IgD-negative memory B cell (primary cell): Measurements from ENCODE around the gene TAMALIN. TPM values are rescaled to one million over a fixed set of nuclear protein-coding genes. Genes with fewer than 3 reads are reported as not detected.

ENCODE experiments used
- H3K27ac Mint-ChIP-seq, 3 donors: one replicate each; pipeline ENCODE4 v1.8.0; 2020 to 2022; ENCODE audit warnings: mild to moderate bottlenecking in 3 of 3, mixed read lengths in 3 of 3, moderate library complexity in 1 of 3
- H3K27me3 Mint-ChIP-seq: one replicate; pipeline ENCODE4 v1.8.0; 2021; ENCODE audit warnings: mixed read lengths
- H3K36me3 Mint-ChIP-seq: one replicate; pipeline ENCODE4 v1.8.0; 2020; ENCODE audit warnings: mild to moderate bottlenecking, mixed read lengths
- H3K4me1 Mint-ChIP-seq, 3 donors: one replicate each; pipeline ENCODE4 v1.8.0; 2020 to 2022; ENCODE audit warnings: mixed read lengths in 3 of 3, mild to moderate bottlenecking in 1 of 3
- H3K4me3 Mint-ChIP-seq, 4 donors: one replicate each; pipeline ENCODE4 v1.8.0; 2020 to 2022; ENCODE audit warnings: mild to moderate bottlenecking in 4 of 4, mixed read lengths in 4 of 4, moderate library complexity in 3 of 4
- H3K9me3 Mint-ChIP-seq, 3 donors: one replicate each; pipeline ENCODE4 v1.8.0; 2020 to 2021; ENCODE audit warnings: mixed read lengths in 3 of 3, mild to moderate bottlenecking in 1 of 3
- polyA plus RNA-seq: library from polyadenylated mRNA; unstranded; fragments of 300-500 nt; fragmentation: Illumina TruSeq; gene quantifications from one replicate; pipeline ENCODE4 v1.2.3, GENCODE V29; 2021

Gene TAMALIN
- polyA plus RNA-seq, 1 donor from 2014 or later: 6.4 TPM

GRCh38 chr12:52014567-52015530, 8.1 kb downstream of the TAMALIN start:
- Mint-ChIP-seq H3K27ac (peak overlapping the region; percentile 39 to 88 (median 83)), H3K9me3 (no peaks in the 10 kb centered on the region), H3K36me3 (peaks cover 5% of the 10 kb centered on the region), H3K27me3 (no peaks in the 10 kb centered on the region), H3K4me1 (peaks cover 4 to 21% (median 10%) of the 10 kb centered on the region in 3 donors), H3K4me3 (peak overlapping the region in 1 of 4 donors; percentile 69)

DNA sequence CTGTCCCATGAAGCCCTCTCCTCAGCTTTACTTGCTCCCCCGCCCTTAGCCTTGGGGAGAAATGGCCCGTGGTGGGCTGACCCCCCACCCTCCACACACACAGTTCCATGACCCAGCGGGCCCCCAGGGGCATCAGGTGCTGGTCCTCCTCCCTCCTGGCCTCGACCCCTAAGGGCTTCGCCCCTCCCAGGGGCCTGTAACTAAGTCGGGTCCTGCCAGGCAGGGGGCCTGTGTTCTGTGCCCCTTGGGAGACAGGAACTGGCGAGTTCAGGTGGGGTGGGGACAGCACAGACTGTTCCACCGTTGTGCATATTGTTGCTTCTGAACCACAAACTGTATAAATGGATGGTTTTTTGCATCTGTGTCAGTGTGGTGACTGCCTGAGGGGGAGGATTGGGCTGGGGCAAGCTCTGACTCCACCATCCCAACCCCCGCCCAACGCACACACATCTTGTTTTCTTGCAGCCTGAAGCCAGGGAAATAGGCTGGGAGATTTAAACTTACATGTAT, 8.8 kb downstream of the TAMALIN start:
- Mint-ChIP-seq H3K27ac (peak overlapping the region; percentile 77 to 95 (median 80)), H3K4me1 (peaks cover 9 to 28% (median 12%) of the 10 kb centered on the region in 3 donors), H3K9me3 (no peaks in the 10 kb centered on the region), H3K27me3 (no peaks in the 10 kb centered on the region), H3K4me3 (peak overlapping the region in 2 of 4 donors; percentile 45 to 65), H3K36me3 (peaks cover 5% of the 10 kb centered on the region)

DNA sequence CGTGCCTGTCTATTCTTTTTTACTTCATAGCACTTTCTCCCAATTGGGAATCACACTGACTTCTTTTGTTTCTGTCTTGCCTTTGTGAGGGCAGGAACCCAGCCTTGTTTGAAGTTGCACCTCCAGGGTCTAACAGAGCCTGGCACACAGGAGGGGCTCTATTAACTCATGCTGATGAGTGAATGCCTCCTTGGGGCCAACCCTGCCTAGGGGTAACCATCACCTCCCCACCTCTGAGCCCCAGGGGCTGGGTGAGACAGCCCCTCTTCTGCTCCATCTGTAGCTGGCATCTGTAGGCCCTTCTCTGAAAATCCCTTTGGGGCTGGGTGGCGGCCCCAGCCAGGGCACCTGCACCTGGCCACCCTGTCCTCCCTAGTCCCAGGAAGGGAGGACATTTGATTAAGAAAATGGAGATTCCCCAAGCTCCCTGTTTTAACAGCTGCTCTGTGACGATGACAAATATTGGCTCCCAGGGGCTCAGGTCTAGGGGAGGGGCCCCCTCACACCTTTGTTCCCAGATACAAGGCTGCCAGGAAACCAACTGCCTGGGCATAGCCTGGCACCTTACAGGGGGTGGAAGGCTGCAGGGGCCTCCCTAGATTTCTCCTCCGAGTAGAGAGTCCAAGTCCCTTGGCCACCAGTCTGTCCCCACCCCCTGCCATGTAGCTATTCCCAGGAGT, 11.8 kb downstream of the TAMALIN start:
- Mint-ChIP-seq H3K4me3 (peak overlapping the region in 1 of 4 donors; percentile 45), H3K9me3 (no peaks in the 10 kb centered on the region), H3K4me1 (peaks cover 14 to 29% (median 20%) of the 10 kb centered on the region in 3 donors), H3K36me3 (peaks cover 3% of the 10 kb centered on the region), H3K27ac (peak overlapping the region; percentile 16 to 77 (median 63)), H3K27me3 (no peaks in the 10 kb centered on the region)

- peak overlapping the region in 2 of 3 donors; percentile 16 to 93 for H3K27ac Mint-ChIP-seq
- peaks cover 16 to 26% (median 23%) of the 10 kb centered on the region in 3 donors for H3K4me1 Mint-ChIP-seq
- no peaks in the 10 kb centered on the region for H3K9me3 Mint-ChIP-seq
- peak overlapping the region in 1 of 4 donors; percentile 56 for H3K4me3 Mint-ChIP-seq
- no peaks in the 10 kb centered on the region for H3K27me3 Mint-ChIP-seq
- H3K36me3 Mint-ChIP-seq: peaks cover 3% of the 10 kb centered on the region
These were observed 12.5 kb downstream of the TAMALIN start for GRCh38 chr12:52019113-52019770.

DNA sequence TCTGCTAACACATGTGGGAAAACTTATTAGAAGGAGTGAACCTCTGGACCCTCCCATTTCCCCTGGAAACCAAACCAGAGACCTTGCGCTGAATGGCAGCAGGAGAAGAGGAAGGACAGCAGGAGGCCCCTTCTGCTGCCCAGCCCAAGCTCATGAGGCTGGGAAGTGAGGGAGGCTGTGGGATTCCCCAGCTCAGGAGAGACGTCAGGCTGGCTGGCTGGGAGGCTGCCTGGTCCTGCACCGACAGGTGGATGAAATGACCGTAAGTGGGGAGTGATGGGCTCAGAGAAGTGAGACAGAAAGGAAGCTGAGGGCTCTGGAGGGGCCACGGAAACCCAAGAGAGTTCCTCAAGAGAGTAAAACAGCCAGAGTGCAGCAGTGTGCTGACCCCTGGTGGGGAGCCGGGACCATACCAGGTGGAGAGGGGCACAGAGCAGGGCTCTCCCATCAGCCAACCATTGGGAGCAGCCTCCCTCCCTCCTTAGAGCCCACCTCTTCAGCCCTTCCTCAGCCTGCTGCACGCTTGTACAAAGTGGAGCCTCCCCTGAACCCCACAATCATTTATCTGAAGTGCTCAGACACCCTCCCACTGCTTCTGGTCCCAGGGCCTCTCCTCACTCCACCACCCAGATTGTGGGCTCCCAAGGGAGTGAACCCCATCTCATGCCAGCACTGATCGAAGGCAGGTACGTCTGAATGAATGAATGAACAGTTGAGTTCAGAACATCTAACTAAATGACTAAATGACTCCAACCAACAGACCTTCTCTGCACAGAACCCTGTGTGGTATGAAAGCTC, 14.0 kb downstream of the TAMALIN start:
- H3K4me3 Mint-ChIP-seq: peak overlapping the region; percentile 55 to 75 (median 58)
- peak overlapping the region; percentile 80 to 94 (median 93) for H3K27ac Mint-ChIP-seq
- H3K9me3 Mint-ChIP-seq: no peaks in the 10 kb centered on the region
- H3K27me3 Mint-ChIP-seq: no peaks in the 10 kb centered on the region
- H3K4me1 Mint-ChIP-seq: peaks cover 26 to 36% (median 28%) of the 10 kb centered on the region in 3 donors
- peaks cover 3% of the 10 kb centered on the region for H3K36me3 Mint-ChIP-seq

DNA sequence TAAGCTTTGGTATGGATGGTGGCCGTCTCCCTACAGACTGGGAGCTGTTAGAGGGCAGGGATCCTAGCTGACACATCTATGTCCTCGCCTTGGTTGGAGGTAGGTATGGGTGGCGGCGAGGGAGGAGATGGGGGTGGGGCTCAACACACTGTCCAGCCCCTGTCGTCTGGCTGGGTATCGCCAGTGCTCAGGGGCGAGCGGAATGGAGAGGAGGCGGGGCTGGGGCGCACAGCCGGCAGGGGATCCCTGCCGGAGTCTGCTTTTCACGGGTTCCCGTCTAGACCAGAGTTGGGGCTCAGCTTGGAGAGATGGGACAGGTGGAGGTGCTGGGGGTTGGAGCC, 16.1 kb downstream of the TAMALIN start:
- Mint-ChIP-seq H3K27me3 (no peaks in the 10 kb centered on the region), H3K36me3 (no peaks in the 10 kb centered on the region), H3K27ac (peak overlapping the region in 2 of 3 donors; percentile 70 to 92), H3K4me1 (peaks cover 21 to 36% (median 29%) of the 10 kb centered on the region in 3 donors), H3K4me3 (peak overlapping the region; percentile 75 to 86 (median 80)), H3K9me3 (no peaks in the 10 kb centered on the region)

DNA sequence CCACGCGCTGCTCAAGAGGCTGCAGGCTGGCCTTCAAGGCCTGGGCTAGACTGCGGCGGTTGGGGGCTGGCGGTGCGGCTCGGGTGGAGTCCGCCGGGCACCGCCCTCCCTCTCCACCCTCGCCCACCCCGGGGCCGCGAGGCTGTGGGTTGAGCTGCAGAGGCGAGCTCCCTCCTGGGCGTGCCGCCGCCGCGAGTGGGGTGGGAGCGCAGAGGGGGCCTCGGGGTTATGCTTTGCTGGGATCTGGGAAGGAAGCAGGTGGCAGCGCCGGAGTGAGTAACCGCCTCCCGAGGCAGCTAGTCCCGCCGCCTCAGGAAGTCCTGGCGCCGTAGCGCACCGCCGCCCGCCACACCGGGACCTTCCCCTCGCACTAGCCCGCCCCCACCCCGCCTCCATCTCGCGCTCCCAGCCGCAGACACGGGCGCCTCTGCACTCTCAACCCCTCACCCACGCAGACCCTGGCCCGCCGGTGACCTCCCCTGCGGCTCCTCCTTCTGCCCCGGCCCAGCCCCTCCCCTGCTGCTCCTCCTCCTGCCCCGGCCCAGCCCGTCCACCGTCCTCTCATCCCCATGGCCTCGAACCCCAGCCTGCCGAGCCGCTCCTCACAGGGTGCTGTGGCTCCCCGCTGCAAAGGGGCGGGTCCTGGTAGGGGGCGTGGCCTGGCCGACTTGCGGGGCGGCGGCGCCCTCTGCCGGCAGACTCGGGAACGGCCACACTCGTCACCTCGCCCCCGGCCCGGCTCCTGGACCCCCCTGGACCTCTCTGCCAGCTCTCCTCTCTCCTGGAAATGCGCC, 16.6 kb downstream of the TAMALIN start:
- H3K27ac Mint-ChIP-seq: peak overlapping the region in 2 of 3 donors; percentile 70 to 92
- peak overlapping the region; percentile 78 to 93 (median 86) for H3K4me3 Mint-ChIP-seq
- no peaks in the 10 kb centered on the region for H3K36me3 Mint-ChIP-seq
- peaks cover 21 to 36% (median 29%) of the 10 kb centered on the region in 3 donors for H3K4me1 Mint-ChIP-seq
- no peaks in the 10 kb centered on the region for H3K9me3 Mint-ChIP-seq
- H3K27me3 Mint-ChIP-seq: no peaks in the 10 kb centered on the region

GRCh38 chr12:52023976-52024688, 17.4 kb downstream of the TAMALIN start:
- Mint-ChIP-seq H3K4me1 (peaks cover 21 to 33% (median 29%) of the 10 kb centered on the region in 3 donors), H3K27me3 (no peaks in the 10 kb centered on the region), H3K9me3 (no peaks in the 10 kb centered on the region), H3K4me3 (peak overlapping the region; percentile 78 to 93 (median 86)), H3K27ac (peak overlapping the region in 2 of 3 donors; percentile 70 to 92), H3K36me3 (no peaks in the 10 kb centered on the region)

GRCh38 chr12:52024845-52025230, 18.1 kb downstream of the TAMALIN start:
- H3K36me3 Mint-ChIP-seq: no peaks in the 10 kb centered on the region
- H3K4me3 Mint-ChIP-seq: peak overlapping the region in 2 of 4 donors; percentile 82 to 96
- H3K27me3 Mint-ChIP-seq: no peaks in the 10 kb centered on the region
- H3K4me1 Mint-ChIP-seq: peaks cover 21 to 33% (median 32%) of the 10 kb centered on the region in 3 donors
- peak overlapping the region; percentile 76 to 87 (median 78) for H3K27ac Mint-ChIP-seq
- no peaks in the 10 kb centered on the region for H3K9me3 Mint-ChIP-seq

DNA sequence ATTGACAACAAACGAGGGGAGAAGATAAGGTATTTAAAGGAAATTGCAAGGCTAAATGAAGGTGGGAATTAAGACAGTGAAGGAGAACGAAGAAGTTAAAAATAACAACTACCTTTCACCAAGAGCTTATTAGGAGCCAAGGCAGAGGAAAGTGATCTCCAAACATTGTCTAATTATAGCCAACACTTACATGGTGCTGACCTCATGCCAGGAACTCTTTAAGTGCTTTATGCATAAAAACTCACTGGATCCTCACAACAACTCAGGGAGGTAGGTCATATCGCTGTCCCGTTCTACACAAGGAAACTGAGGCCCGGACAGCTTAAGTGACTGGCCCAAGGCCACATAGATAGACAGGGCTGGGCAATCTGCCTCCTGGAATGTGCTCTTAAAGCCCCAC, 19.5 kb downstream of the TAMALIN start:
- Mint-ChIP-seq H3K9me3 (no peaks in the 10 kb centered on the region), H3K4me3 (peak overlapping the region in 2 of 4 donors; percentile 61), H3K36me3 (no peaks in the 10 kb centered on the region), H3K27ac (peak overlapping the region in 1 of 3 donors; percentile 78), H3K27me3 (no peaks in the 10 kb centered on the region), H3K4me1 (peaks cover 12 to 24% (median 19%) of the 10 kb centered on the region in 3 donors)

GRCh38 chr12:52027085-52027843, 20.5 kb downstream of the TAMALIN start:
- H3K4me1 Mint-ChIP-seq: peaks cover 14 to 24% (median 19%) of the 10 kb centered on the region in 3 donors
- peak overlapping the region in 1 of 3 donors; percentile 59 for H3K27ac Mint-ChIP-seq
- H3K27me3 Mint-ChIP-seq: no peaks in the 10 kb centered on the region
- no peaks in the 10 kb centered on the region for H3K36me3 Mint-ChIP-seq
- H3K9me3 Mint-ChIP-seq: no peaks in the 10 kb centered on the region
- H3K4me3 Mint-ChIP-seq: no peak overlapping the region

DNA sequence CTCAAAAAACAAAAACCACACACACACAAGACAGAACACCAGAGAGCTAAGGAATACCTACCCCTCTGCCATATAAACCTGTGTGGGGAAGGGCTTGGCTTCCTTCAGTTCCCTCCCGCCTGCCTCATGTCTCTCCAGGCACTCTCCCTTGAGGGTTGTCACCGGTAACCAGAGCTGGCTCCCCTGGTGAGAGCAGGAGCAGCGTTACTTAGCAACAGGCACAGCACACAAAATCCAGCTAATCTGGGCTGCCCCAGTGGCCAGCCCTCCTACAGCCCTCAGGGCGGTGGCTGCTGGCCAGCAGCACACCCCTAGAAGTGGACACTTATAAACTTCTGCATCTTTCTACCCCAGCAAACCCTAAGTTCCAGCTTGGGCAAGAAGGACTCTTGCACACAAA, 22.9 kb downstream of the TAMALIN start:
- Mint-ChIP-seq H3K4me3 (peak overlapping the region in 1 of 4 donors; percentile 36), H3K4me1 (peaks cover 22 to 30% (median 23%) of the 10 kb centered on the region in 3 donors), H3K27ac (peak overlapping the region in 2 of 3 donors; percentile 23 to 66), H3K36me3 (no peaks in the 10 kb centered on the region), H3K27me3 (no peaks in the 10 kb centered on the region), H3K9me3 (no peaks in the 10 kb centered on the region)
